H9 (cell line): ENCODE data around the gene ECEL1. TPM values are rescaled to one million over a fixed set of nuclear protein-coding genes. Genes with fewer than 3 reads are reported as not detected.

ENCODE experiments used
- DNase-seq: peaks from one replicate; pipeline ENCODE4 v3.0.0-alpha.2; 2017
- H2AFZ ChIP-seq: one replicate; pipeline ENCODE4 v1.6.1; 2013; ENCODE audit warnings: mild to moderate bottlenecking, low read length, control low read depth, moderate library complexity
- H2AK5ac ChIP-seq: 2 replicates; pipeline ENCODE4 v1.6.1; 2013; ENCODE audit warnings: low read length, control low read depth, mixed read lengths; ENCODE audit not compliant: insufficient read length
- H2BK120ac ChIP-seq: one replicate; pipeline ENCODE4 v1.6.1; 2013; ENCODE audit warnings: low read depth, mild to moderate bottlenecking, low read length, control low read depth, inconsistent platforms; ENCODE audit not compliant: poor library complexity, severe bottlenecking
- H2BK12ac ChIP-seq: 2 replicates; pipeline ENCODE4 v1.6.1; 2013; ENCODE audit warnings: low read length, control low read depth, mixed read lengths, low read depth; ENCODE audit not compliant: insufficient read length
- H2BK15ac ChIP-seq: 2 replicates; pipeline ENCODE4 v1.6.1; 2013; ENCODE audit warnings: low read depth, low read length, control low read depth
- H2BK20ac ChIP-seq: one replicate; pipeline ENCODE4 v1.6.1; 2013; ENCODE audit warnings: low read depth, mild to moderate bottlenecking, low read length, control low read depth, inconsistent platforms; ENCODE audit not compliant: poor library complexity, severe bottlenecking
- H2BK5ac ChIP-seq: 2 replicates; pipeline ENCODE4 v1.6.1; 2013; ENCODE audit warnings: low read length, control low read depth, mixed read lengths; ENCODE audit not compliant: insufficient read length
- H3K14ac ChIP-seq: 2 replicates; pipeline ENCODE4 v1.6.1; 2013; ENCODE audit warnings: low read length, control low read depth; ENCODE audit not compliant: insufficient read depth
- H3K18ac ChIP-seq: 2 replicates; pipeline ENCODE4 v1.6.1; 2013; ENCODE audit warnings: low read depth, mild to moderate bottlenecking, mixed read lengths, low read length, control low read depth; ENCODE audit not compliant: insufficient read length
- H3K23ac ChIP-seq: 2 replicates; pipeline ENCODE4 v1.6.1; 2013; ENCODE audit warnings: low read length, control low read depth, mixed read lengths, low read depth; ENCODE audit not compliant: insufficient read length
- H3K23me2 ChIP-seq: 2 replicates; pipeline ENCODE4 v1.6.1; 2013; ENCODE audit warnings: low read depth, mild to moderate bottlenecking, mixed read lengths, low read length, control low read depth; ENCODE audit not compliant: insufficient read length, poor library complexity, severe bottlenecking
- H3K27ac ChIP-seq: 2 replicates; pipeline ENCODE4 v1.5.1; 2013; ENCODE audit warnings: low read length, control low read depth, mixed read lengths, low read depth; ENCODE audit not compliant: insufficient read length
- H3K27me3 ChIP-seq: 2 replicates; pipeline ENCODE4 v1.6.1; 2013; ENCODE audit warnings: low read length, control low read depth, inconsistent platforms; ENCODE audit not compliant: insufficient read depth
- H3K4ac ChIP-seq: 2 replicates; pipeline ENCODE4 v1.6.1; 2013; ENCODE audit warnings: low read depth, mild to moderate bottlenecking, control low read depth, inconsistent platforms, low read length, moderate library complexity
- H3K4me1 ChIP-seq: 2 replicates; pipeline ENCODE4 v1.6.1; 2013; ENCODE audit warnings: low read length, control low read depth, inconsistent platforms; ENCODE audit not compliant: insufficient read depth
- H3K4me2 ChIP-seq: 2 replicates; pipeline ENCODE4 v1.6.1; 2013; ENCODE audit warnings: low read length, control low read depth, mixed read lengths; ENCODE audit not compliant: insufficient read length, insufficient read depth
- H3K56ac ChIP-seq: 2 replicates; pipeline ENCODE4 v1.6.1; 2013; ENCODE audit warnings: low read depth, mild to moderate bottlenecking, mixed read lengths, low read length, control low read depth; ENCODE audit not compliant: insufficient read length
- H3K79me1 ChIP-seq: 2 replicates; pipeline ENCODE4 v1.6.1; 2013; ENCODE audit warnings: low read depth, mild to moderate bottlenecking, moderate library complexity, low read length, control low read depth, inconsistent platforms; ENCODE audit not compliant: insufficient read depth, poor library complexity, severe bottlenecking
- H3K79me2 ChIP-seq: 2 replicates; pipeline ENCODE4 v1.6.1; 2013; ENCODE audit warnings: low read length, control low read depth, inconsistent platforms; ENCODE audit not compliant: insufficient read depth
- H3K9ac ChIP-seq: 2 replicates; pipeline ENCODE4 v1.6.1; 2013; ENCODE audit warnings: low read length, control low read depth, mixed read lengths; ENCODE audit not compliant: insufficient read length; ENCODE audit errors: extremely low read depth
- H3K9me3 ChIP-seq: one replicate; pipeline ENCODE4 v1.6.1; 2013; ENCODE audit warnings: low read depth, low read length, inconsistent platforms; ENCODE audit not compliant: control insufficient read depth
- H3T11ph ChIP-seq: one replicate; pipeline ENCODE4 v1.6.1; 2013; ENCODE audit warnings: mild to moderate bottlenecking, low read length, control low read depth, inconsistent platforms
- H4K20me1 ChIP-seq: one replicate; pipeline ENCODE4 v1.6.1; 2013; ENCODE audit not compliant: control insufficient read depth, insufficient read length, insufficient read depth
- H4K5ac ChIP-seq: 2 replicates; pipeline ENCODE4 v1.6.1; 2013; ENCODE audit warnings: low read depth, mild to moderate bottlenecking, mixed read lengths, low read length, control low read depth; ENCODE audit not compliant: insufficient read length
- H4K8ac ChIP-seq: replicated peaks from 2 replicates; pipeline ENCODE4 v1.6.1; 2013; ENCODE audit warnings: low read length, control low read depth, mixed read lengths, low read depth; ENCODE audit not compliant: insufficient read length
- H4K91ac ChIP-seq: 2 replicates; pipeline ENCODE4 v1.6.1; 2013; ENCODE audit warnings: low read depth, mild to moderate bottlenecking, moderate library complexity, mixed read lengths, low read length, control low read depth; ENCODE audit not compliant: insufficient read length
- H3K27ac Mint-ChIP-seq, 3 experiments: 2 replicates in 2 of 3; 3 replicates in 1 of 3; pipeline ENCODE4 v1.8.0; 2020 to 2021; ENCODE audit warnings: mixed read lengths in 3 of 3, mild to moderate bottlenecking in 1 of 3, moderate library complexity in 1 of 3
- H3K27me3 Mint-ChIP-seq: 2 replicates; pipeline ENCODE4 v1.8.0; 2021; ENCODE audit warnings: low read depth, mild to moderate bottlenecking, moderate library complexity, mixed read lengths
- H3K36me3 Mint-ChIP-seq, 3 experiments: 2 replicates in 2 of 3; 3 replicates in 1 of 3; pipeline ENCODE4 v1.8.0; 2020 to 2021; ENCODE audit warnings: low read depth in 3 of 3, mixed read lengths in 3 of 3; ENCODE audit not compliant: insufficient read depth in 1 of 3
- H3K4me1 Mint-ChIP-seq, 2 experiments: 2 replicates each; pipeline ENCODE4 v1.8.0; 2020; ENCODE audit warnings: mixed read lengths in 2 of 2
- H3K4me3 Mint-ChIP-seq, 2 experiments: 2 replicates in 1 of 2; 3 replicates in 1 of 2; pipeline ENCODE4 v1.8.0; 2020 to 2021; ENCODE audit warnings: mild to moderate bottlenecking in 2 of 2, mixed read lengths in 2 of 2, moderate library complexity in 1 of 2
- H3K9me3 Mint-ChIP-seq, 2 experiments: 2 replicates in 1 of 2; 3 replicates in 1 of 2; pipeline ENCODE4 v1.8.0; 2020; ENCODE audit warnings: mild to moderate bottlenecking in 2 of 2, mixed read lengths in 2 of 2, moderate library complexity in 1 of 2
- WGBS: extraction: QIAGEN DNeasy Blood & Tissue Kit; methylation state at CpG from one replicate; pipeline ENCODE4 v1.1.7; 2013; ENCODE audit warnings: missing lambda C conversion rate, low lambda C conversion rate, mixed read lengths; ENCODE audit not compliant: insufficient read length; ENCODE audit errors: extremely low coverage; 5-methylcytosine and 5-hydroxymethylcytosine counted together
- total RNA-seq: library from RNA; stranded (reverse); gene quantifications from 2 replicates; pipeline ENCODE4 v1.2.1, GENCODE V29; 2021
- TF ChIP-seq, protein P1 (sequence below): fragments of 200-600 bp; sonication (generic); conservative IDR thresholded peaks from 3 replicates; pipeline ENCODE4 v1.8.0; 2021; ENCODE audit warnings: antibody characterized with exemption, mild to moderate bottlenecking

ECEL1 gene
- total RNA-seq, 1 experiment from 2014 or later: 8.4 TPM

DNA sequence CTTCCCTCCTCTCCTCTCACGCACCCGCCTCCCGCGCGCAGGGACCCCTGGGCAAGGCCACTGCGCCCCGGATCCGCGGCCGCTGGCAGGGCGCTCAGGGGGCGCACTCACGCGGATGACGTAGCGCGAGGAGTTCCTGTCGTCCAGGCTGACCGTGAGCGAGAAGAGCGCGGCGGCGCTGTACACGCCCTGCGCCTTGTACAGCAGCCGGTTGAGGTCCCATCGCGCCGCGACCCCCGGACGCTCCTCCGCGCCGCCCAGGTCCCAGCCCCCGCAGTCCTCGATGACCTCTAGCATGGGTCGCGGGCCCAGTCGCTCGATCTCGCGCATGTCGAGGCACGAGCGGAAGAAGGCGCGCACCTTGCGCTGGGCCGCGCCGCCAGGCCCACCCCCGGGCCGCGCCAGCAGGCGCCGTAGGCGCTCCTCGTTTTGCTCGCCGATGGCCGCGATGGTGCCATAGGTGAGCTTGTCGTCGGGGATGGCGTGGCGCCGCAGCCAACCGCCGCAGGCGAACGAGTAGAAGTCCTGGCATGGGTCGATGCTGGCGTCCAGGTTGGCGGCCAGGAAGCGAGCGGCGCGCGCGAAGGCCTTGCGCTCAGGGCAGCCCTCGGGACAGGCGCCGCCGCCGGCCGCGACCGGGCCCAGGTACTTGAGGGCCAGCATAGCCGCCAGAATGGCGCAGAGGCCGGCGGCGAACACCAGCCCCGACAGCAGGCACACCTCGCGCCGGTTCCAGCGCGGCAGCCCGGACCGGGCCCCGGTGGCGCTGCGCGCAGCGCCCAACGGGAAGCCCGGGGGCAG is 1.7 kb downstream of the ECEL1 start:
- H3K27me3 ChIP-seq: peaks cover 34% of the 10 kb centered on the region
- no peak overlapping the region for H4K5ac ChIP-seq
- peaks cover 20 to 29% of the 10 kb centered on the region in 2 experiments for H3K4me1 Mint-ChIP-seq
- H2BK12ac ChIP-seq: no peak overlapping the region
- no peak overlapping the region for H3K4ac ChIP-seq
- peaks cover 2% of the 10 kb centered on the region; the same call in 1 of the 2 replicates for H3K4me1 ChIP-seq
- no peak overlapping the region for H3K27ac Mint-ChIP-seq
- H3K9me3 ChIP-seq: no peaks in the 10 kb centered on the region
- no peaks in the 10 kb centered on the region for H3K79me1 ChIP-seq
- no peak overlapping the region for H2BK5ac ChIP-seq
- no peak overlapping the region for H4K91ac ChIP-seq
- peak overlapping the region; percentile 48 for H3K4me2 ChIP-seq
- peaks cover 0 to 8% (median 0%) of the 10 kb centered on the region in 3 experiments; a peak in 3 of 7 replicates for H3K36me3 Mint-ChIP-seq
- no peak overlapping the region for H2AFZ ChIP-seq
- peak; percentile 55 for DNase-seq
- WGBS: no CpG with 5 or more reads among the region's 111 CpGs
- peak overlapping the region; percentile 41 to 76; a peak in 4 of 5 replicates for H3K4me3 Mint-ChIP-seq
- H3K14ac ChIP-seq: peak overlapping the region; percentile 26; the same call in 1 of the 2 replicates
- no peaks in the 10 kb centered on the region for H4K20me1 ChIP-seq
- H2AK5ac ChIP-seq: no peak overlapping the region
- no peak overlapping the region for H3T11ph ChIP-seq
- H3K23ac ChIP-seq: no peak overlapping the region
- H3K27ac ChIP-seq: no peak overlapping the region
- no peak overlapping the region for H3K9ac ChIP-seq
- no peaks in the 10 kb centered on the region for H3K9me3 Mint-ChIP-seq
- no peak overlapping the region for H2BK120ac ChIP-seq
- H3K27me3 Mint-ChIP-seq: peaks cover 80% of the 10 kb centered on the region
- no peak overlapping the region for H2BK15ac ChIP-seq
- no peak overlapping the region for H3K56ac ChIP-seq
- TF ChIP-seq, protein P1, sequence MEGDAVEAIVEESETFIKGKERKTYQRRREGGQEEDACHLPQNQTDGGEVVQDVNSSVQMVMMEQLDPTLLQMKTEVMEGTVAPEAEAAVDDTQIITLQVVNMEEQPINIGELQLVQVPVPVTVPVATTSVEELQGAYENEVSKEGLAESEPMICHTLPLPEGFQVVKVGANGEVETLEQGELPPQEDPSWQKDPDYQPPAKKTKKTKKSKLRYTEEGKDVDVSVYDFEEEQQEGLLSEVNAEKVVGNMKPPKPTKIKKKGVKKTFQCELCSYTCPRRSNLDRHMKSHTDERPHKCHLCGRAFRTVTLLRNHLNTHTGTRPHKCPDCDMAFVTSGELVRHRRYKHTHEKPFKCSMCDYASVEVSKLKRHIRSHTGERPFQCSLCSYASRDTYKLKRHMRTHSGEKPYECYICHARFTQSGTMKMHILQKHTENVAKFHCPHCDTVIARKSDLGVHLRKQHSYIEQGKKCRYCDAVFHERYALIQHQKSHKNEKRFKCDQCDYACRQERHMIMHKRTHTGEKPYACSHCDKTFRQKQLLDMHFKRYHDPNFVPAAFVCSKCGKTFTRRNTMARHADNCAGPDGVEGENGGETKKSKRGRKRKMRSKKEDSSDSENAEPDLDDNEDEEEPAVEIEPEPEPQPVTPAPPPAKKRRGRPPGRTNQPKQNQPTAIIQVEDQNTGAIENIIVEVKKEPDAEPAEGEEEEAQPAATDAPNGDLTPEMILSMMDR: no peak
- H3K79me2 ChIP-seq: no peaks in the 10 kb centered on the region
- H3K23me2 ChIP-seq: peaks cover 9% of the 10 kb centered on the region
- H2BK20ac ChIP-seq: no peak overlapping the region
- no peak overlapping the region for H3K18ac ChIP-seq
- H4K8ac ChIP-seq: no peak overlapping the region
